GM12892 (cell line): ENCODE data around the gene PLXNB3.
"Not testable (repeated sequence)": the region's sequence is repeated elsewhere in the genome, so short reads cannot be mapped to it uniquely, and the experiment has no call there.

Experiments used
- POLR2A ChIP-seq: IDR thresholded peaks from 2 replicates; pipeline ENCODE4 v1.6.1; 2011; ENCODE audit warnings: low read depth, low read length, control low read depth
- POLR2AphosphoS5 ChIP-seq: IDR thresholded peaks from 2 replicates; pipeline ENCODE4 v1.6.1; 2011; ENCODE audit warnings: low read depth, low read length, control low read depth
- TAF1 ChIP-seq: IDR thresholded peaks from 2 replicates; pipeline ENCODE4 v1.6.1; 2011; ENCODE audit warnings: low read depth, mild to moderate bottlenecking, control low read depth, low read length, borderline replicate concordance

- TF ChIP-seq POLR2A, POLR2AphosphoS5, TAF1: not testable (repeated sequence)
Measured at GRCh38 chrX:153730115-153730514, 33.9 kb upstream of the PLXNB3 start.
